NK-92 treated with Interleukin-12 subunit alpha and Interleukin-12 subunit beta, amount 100 ng/mL, for 24 hours (cell line): ENCODE data around the gene EXOC3L4.

Source experiments
- DNase-seq: peaks from one replicate; lab custom pipeline; 2025; lab: John Stamatoyannopoulos, UW

EXOC3L4 gene

GRCh38 chr14:103133210-103134140 is 39.0 kb downstream of the EXOC3L4 start:
- no peak for DNase-seq

GRCh38 chr14:103134405-103134804 is 39.9 kb downstream of the EXOC3L4 start:
- no peak for DNase-seq

- no peak for DNase-seq
These were observed 40.4 kb downstream of the EXOC3L4 start for GRCh38 chr14:103134919-103135318.

GRCh38 chr14:103135333-103136260 is 41.1 kb downstream of the EXOC3L4 start:
- no peak for DNase-seq

- DNase-seq = no peak
These were observed 42.1 kb downstream of the EXOC3L4 start for GRCh38 chr14:103136388-103137271.

- DNase-seq = no peak
These were observed 43.3 kb downstream of the EXOC3L4 start for GRCh38 chr14:103137689-103138300.

- DNase-seq = no peak
These were observed 44.0 kb downstream of the EXOC3L4 start for GRCh38 chr14:103138301-103139131.

- DNase-seq = no peak
These were observed 44.9 kb downstream of the EXOC3L4 start for GRCh38 chr14:103139132-103140025.

GRCh38 chr14:103140316-103141109 is 46.0 kb downstream of the EXOC3L4 start:
- DNase-seq = no peak

GRCh38 chr14:103141117-103141796 is 46.7 kb downstream of the EXOC3L4 start:
- no peak for DNase-seq

- no peak for DNase-seq
These were observed 47.5 kb downstream of the EXOC3L4 start for GRCh38 chr14:103142026-103142425.

- DNase-seq = no peak
These were observed 48.3 kb downstream of the EXOC3L4 start for GRCh38 chr14:103142721-103143302.

- DNase-seq = no peak
These were observed 49.0 kb downstream of the EXOC3L4 start for GRCh38 chr14:103143506-103143905.

- no peak for DNase-seq
These were observed 49.6 kb downstream of the EXOC3L4 start for GRCh38 chr14:103144085-103144484.

GRCh38 chr14:103146141-103146709 is 51.7 kb downstream of the EXOC3L4 start:
- DNase-seq = no peak

- DNase-seq = no peak
These were observed 55.1 kb downstream of the EXOC3L4 start for GRCh38 chr14:103149351-103150237.
